Right cardiac atrium (tissue), 5 donors: ENCODE data around the gene MPV17L2. TPM values are rescaled to one million over a fixed set of nuclear protein-coding genes. Genes with fewer than 3 reads are reported as not detected.

Source experiments
- ATAC-seq, 2 donors: fragments of 200-7000 bp; cut with Tn5 transposase; one replicate each; pipeline versions ENCODE4 v1.8.0 to v1.9.1; 2020; ENCODE audit warnings: moderate library complexity in 2 of 2, mild to moderate bottlenecking in 1 of 2
- DNase-seq, 3 donors: peaks; one replicate each; pipeline ENCODE4 v3.0.0-alpha.2; 2020
- H3K27ac ChIP-seq: one replicate; pipeline ENCODE4 v1.5.1; 2013; ENCODE audit warnings: mild to moderate bottlenecking, low read length, control low read depth, moderate library complexity
- H3K27me3 ChIP-seq: one replicate; pipeline ENCODE4 v1.6.1; 2013; ENCODE audit not compliant: control insufficient read depth, insufficient read depth
- H3K4me1 ChIP-seq: one replicate; pipeline ENCODE4 v1.6.1; 2013; ENCODE audit warnings: low read length; ENCODE audit not compliant: control insufficient read depth, insufficient read depth
- H3K4me3 ChIP-seq: one replicate; pipeline ENCODE4 v1.5.1; 2013; ENCODE audit warnings: low read length, control low read depth
- H3K9me3 ChIP-seq: one replicate; pipeline ENCODE4 v1.6.1; 2013; ENCODE audit warnings: low read length; ENCODE audit not compliant: control insufficient read depth
- WGBS: extraction: QIAGEN DNeasy Blood & Tissue Kit; methylation state at CpG from one replicate; pipeline ENCODE4 v1.1.7; 2013; 5-methylcytosine and 5-hydroxymethylcytosine counted together
- intact Hi-C, 4 donors: fragments of 100-400 bp; cut with DNase I; formaldehyde crosslinking; loops; one replicate each; pipeline versions ENCODE4 v1.11.0 to v1.14.0; 2022 to 2023
- long read RNA-seq, 4 donors: library from polyadenylated mRNA; unstranded; transcript quantifications; one replicate each; pipeline ENCODE4 v2.0.0, GENCODE V29; 2020 to 2021
- polyA plus RNA-seq: library from polyadenylated mRNA; stranded (reverse); fragments of 200-250 nt; gene quantifications from one replicate; pipeline ENCODE4 v1.2.3, GENCODE V29; 2013
- total RNA-seq, 4 donors: library from RNA; stranded (reverse); fragmentation: NEBNext Ultra II Directional; extraction: Animal tissue kit (Norgen Biotek cat#: 25700); gene quantifications; one replicate each; pipeline ENCODE4 v1.2.1, GENCODE V29; 2021
- donor health status: healthy with polysubstance abuse.
- donor health status: DM: no; HTN: yes; CAD: no.
- donor health status: DM: no; HTN: no; CAD: no.
- donor health status: DM: no; HTN: yes; CAD: no; lungs with severe emphysema.
- donor health status: DM: yes; HTN: yes; CAD: no.

MPV17L2 gene
- total RNA-seq (10 to 100 TPM in 2 of 4 donors, 1 to 10 TPM in 2; 8.0 to 12.0 (median 10.0) TPM), polyA plus RNA-seq (19.5 TPM)
- long read RNA-seq, donor 1, transcript MPV17L2-204 (5 exons, 1,408 nt), result major isoform, 48 of 51 reads
- long read RNA-seq, donor 1, partial matches to known transcripts, result 0 of 51 reads
- long read RNA-seq, donor 1, other reads (novel, unspliced or antisense), result 3 of 51 reads
- long read RNA-seq, donor 2, transcript MPV17L2-204 (5 exons, 1,408 nt), result major isoform, 7 of 8 reads
- long read RNA-seq, donor 2, partial matches to known transcripts, result 0 of 8 reads
- long read RNA-seq, donor 2, other reads (novel, unspliced or antisense), result 1 of 8 reads
- long read RNA-seq, donor 3, transcript MPV17L2-204 (5 exons, 1,408 nt), result major isoform, 60 of 65 reads
- long read RNA-seq, donor 3, partial matches to known transcripts, result 0 of 65 reads
- long read RNA-seq, donor 3, other reads (novel, unspliced or antisense), result 4 of 65 reads
- long read RNA-seq, donor 4, transcript MPV17L2-204 (5 exons, 1,408 nt), result major isoform, 13 of 15 reads
- long read RNA-seq, donor 4, partial matches to known transcripts, result 1 of 15 reads
- long read RNA-seq, donor 4, other reads (novel, unspliced or antisense), result 1 of 15 reads

DNA sequence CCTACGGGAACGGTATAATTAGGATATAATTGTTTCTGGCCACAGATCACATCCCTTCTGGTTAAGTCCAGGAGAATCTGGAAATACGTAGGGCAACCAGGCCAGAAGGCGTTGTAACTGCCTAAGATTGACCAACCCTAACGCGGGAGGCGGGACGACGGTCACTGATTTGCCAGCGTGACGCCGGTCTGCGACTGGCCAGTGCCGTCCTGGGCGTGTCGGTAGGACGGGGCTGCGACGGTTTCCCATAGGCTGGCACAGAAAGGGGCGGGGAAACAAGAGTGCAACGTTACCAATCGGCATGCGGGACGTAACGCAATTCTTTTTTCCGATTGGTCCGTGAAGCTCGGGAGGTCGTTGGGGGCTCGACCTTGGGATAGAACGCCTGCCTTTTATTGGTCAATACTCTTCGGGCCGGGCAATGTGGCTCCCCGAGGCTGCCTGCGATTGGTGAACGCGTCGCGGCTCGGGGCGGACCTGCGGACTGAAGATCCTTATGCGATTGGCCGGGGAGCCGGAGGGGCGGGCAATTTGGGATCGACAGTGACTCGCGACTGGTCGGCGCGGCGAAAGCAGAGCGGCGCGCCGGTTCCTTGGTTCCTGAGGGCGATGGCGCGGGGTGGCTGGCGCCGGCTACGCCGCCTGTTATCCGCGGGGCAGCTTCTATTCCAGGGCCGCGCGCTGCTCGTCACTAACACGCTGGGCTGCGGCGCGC is at the start of gene MPV17L2:
TSS of gene MPV17L2 (plus strand) at position 546 of the 715 bp plus-strand sequence. CDS start at position 610, 64 bp downstream.
- H3K27me3 ChIP-seq, result no peaks in the 10 kb centered on the region
- H3K4me1 ChIP-seq, result no peaks in the 10 kb centered on the region
- ATAC-seq, result peak; percentile 96 to 97
- intact Hi-C loops, result no loop called here
- peak; percentile 100 for DNase-seq
- H3K4me3 ChIP-seq, result peak within 1 kb of the TSS; percentile 69
- peak within 1 kb of the TSS; percentile 94 for H3K27ac ChIP-seq
- no peaks in the 10 kb centered on the region for H3K9me3 ChIP-seq
- WGBS, result under 1% methylated on average over 74 of the region's 74 CpGs

DNA sequence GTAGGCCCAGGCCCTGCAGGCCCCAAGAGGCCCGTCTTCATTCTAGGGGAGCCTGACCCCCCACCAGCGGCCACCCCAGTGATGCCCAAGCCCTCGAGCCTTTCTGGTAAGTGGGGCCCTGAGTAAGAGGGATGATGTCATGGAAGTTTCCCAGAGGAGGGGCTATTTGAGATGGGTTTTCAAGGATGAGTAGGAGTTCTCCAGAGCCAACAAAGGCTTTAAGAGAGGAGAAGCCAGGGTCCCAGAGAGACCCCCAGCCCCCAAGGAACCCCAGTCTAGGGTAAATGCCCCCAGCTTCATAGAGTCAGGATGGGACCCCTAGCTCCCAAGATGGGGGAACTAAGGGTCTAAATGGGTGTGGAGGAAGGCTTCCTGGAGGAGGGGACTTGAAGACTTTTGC is 49.1 kb upstream of the MPV17L2 start:
- Histone ChIP-seq H3K9me3 (no peaks in the 10 kb centered on the region), H3K27me3 (no peaks in the 10 kb centered on the region), H3K4me3 (no peak overlapping the region), H3K27ac (no peak overlapping the region), H3K4me1 (no peaks in the 10 kb centered on the region)
- ATAC-seq (no peak), DNase-seq (no peak)
- intact Hi-C loops, result no loop called here
- 94% methylated on average over 3 of the region's 3 CpGs for WGBS

DNA sequence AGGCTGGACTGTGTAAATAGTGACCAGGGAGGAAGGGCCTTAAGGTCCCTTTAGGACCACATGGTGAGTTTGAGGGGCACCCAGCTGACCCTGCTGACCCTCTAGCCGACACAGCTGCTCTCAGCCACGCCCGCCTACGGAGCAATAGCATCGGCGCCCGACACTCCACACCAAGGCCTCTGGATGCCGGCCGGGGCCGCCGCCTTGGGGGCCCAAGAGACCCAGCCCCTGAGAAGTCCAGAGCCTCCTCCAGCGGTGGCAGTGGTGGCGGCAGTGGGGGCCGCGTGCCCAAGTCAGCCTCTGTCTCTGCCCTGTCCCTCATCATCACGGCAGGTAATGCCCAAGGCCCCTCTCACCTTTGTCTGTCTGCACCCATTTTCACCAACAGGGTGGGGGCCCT is 48.7 kb upstream of the MPV17L2 start:
- no peaks in the 10 kb centered on the region for H3K9me3 ChIP-seq
- H3K27ac ChIP-seq, result no peak overlapping the region
- 94% methylated on average over 16 of the region's 16 CpGs for WGBS
- H3K27me3 ChIP-seq, result no peaks in the 10 kb centered on the region
- intact Hi-C loops, result no loop called here
- ATAC-seq, result no peak
- H3K4me1 ChIP-seq, result no peaks in the 10 kb centered on the region
- no peak overlapping the region for H3K4me3 ChIP-seq
- no peak for DNase-seq

DNA sequence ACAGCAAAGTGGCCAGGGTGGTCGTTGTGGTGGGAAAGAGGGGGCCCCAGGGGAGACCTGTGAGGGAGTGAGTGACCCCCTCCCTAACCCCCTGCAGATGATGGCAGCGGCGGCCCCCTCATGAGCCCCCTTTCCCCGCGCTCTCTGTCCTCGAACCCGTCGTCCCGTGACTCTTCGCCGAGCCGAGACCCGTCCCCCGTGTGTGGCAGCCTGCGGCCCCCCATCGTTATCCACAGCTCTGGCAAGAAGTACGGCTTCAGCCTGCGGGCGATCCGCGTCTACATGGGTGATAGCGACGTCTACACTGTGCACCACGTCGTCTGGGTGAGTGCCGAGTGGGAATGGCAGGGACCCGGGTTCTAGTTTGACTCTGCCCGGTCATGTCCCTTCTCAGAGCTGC is 48.1 kb upstream of the MPV17L2 start:
- 97% methylated on average over 28 of the region's 28 CpGs for WGBS
- Histone ChIP-seq H3K27ac (no peak overlapping the region), H3K4me3 (no peak overlapping the region), H3K4me1 (no peaks in the 10 kb centered on the region), H3K27me3 (no peaks in the 10 kb centered on the region), H3K9me3 (no peaks in the 10 kb centered on the region)
- ATAC-seq (no peak), DNase-seq (no peak)
- intact Hi-C loops, result no loop called here

DNA sequence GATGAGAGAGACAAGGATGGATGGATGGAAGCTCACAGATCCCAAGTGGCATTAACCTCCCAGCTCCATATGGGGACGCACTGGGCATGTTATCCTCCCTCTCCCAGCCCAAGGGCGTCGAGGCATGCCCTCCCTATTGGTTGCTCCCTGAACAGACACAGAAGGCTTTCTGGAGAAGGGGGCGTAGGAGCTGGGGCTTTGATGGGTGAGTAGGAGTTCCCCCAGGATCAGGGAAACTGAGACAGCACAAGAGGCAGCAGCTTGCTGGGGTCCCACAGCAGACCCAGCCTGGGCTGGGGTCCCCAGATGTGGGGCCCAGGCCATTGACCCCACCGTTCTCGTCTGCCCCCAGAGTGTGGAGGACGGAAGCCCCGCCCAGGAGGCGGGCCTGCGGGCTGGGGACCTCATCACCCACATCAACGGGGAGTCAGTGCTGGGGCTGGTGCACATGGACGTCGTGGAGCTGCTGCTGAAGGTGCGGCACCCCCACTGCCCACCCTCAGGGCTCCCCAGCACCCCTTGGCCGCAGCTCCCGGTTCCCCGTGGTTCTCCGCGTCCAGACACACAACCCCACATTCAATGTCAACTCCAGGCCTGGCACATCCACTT is 47.5 kb upstream of the MPV17L2 start:
- no peak for ATAC-seq

DNA sequence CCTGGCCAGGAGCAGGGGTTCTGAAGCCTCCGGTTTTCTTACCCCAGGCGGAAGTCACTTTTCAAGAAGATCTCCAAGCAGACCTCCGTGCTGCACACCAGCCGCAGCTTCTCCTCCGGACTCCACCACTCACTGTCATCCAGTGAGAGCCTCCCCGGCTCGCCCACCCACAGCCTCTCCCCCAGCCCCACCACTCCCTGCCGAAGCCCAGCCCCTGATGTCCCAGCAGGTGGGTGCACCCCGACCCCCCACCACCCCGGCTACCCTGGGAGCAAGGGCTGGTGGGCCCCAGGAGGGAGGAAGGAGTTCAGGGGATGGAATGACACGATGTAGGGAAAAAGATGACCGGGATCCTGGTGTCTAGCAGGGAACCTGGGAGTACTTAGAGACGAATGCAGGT is 45.6 kb upstream of the MPV17L2 start:
- H3K27me3 ChIP-seq, result no peaks in the 10 kb centered on the region
- no peak overlapping the region for H3K4me3 ChIP-seq
- 93% methylated on average over 13 of the region's 13 CpGs for WGBS
- H3K27ac ChIP-seq, result no peak overlapping the region
- peak in 1 of 3 donors; percentile 20 for DNase-seq
- no peaks in the 10 kb centered on the region for H3K9me3 ChIP-seq
- ATAC-seq, result no peak
- no peaks in the 10 kb centered on the region for H3K4me1 ChIP-seq
- intact Hi-C loops, result no loop called here

More for the DNA sequence above, 47.5 kb upstream of the MPV17L2 start:
- Histone ChIP-seq H3K4me3 (no peak overlapping the region), H3K4me1 (no peaks in the 10 kb centered on the region), H3K27ac (no peak overlapping the region), H3K27me3 (no peaks in the 10 kb centered on the region), H3K9me3 (no peaks in the 10 kb centered on the region)
- WGBS, result 96% methylated on average over 19 of the region's 19 CpGs
- no peak for DNase-seq
- intact Hi-C loops, result no loop called here

DNA sequence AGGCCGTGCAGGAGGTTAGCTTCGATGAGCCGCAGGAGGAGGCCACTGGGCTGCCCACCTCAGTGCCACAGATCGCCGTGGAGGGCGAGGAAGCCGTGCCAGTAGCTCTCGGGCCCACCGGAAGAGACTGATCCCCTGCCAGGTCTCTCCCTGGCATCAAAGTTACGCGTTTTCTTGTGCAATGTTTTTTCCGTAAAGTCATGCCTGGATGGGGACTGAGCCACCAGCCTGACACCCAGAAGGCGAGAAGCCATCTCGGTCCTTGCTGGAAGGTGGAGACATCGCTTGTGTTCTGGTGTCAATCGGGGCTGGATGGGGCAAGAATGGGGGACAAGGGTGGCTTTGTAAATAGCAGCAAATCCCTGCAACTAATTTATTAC is 43.4 kb upstream of the MPV17L2 start:
- ATAC-seq (no peak), DNase-seq (no peak)
- intact Hi-C loops, result no loop called here
- Histone ChIP-seq H3K27ac (no peak overlapping the region), H3K4me1 (peaks cover 6% of the 10 kb centered on the region), H3K27me3 (no peaks in the 10 kb centered on the region), H3K4me3 (no peak overlapping the region), H3K9me3 (no peaks in the 10 kb centered on the region)
- 88% methylated on average over 16 of the region's 16 CpGs for WGBS

DNA sequence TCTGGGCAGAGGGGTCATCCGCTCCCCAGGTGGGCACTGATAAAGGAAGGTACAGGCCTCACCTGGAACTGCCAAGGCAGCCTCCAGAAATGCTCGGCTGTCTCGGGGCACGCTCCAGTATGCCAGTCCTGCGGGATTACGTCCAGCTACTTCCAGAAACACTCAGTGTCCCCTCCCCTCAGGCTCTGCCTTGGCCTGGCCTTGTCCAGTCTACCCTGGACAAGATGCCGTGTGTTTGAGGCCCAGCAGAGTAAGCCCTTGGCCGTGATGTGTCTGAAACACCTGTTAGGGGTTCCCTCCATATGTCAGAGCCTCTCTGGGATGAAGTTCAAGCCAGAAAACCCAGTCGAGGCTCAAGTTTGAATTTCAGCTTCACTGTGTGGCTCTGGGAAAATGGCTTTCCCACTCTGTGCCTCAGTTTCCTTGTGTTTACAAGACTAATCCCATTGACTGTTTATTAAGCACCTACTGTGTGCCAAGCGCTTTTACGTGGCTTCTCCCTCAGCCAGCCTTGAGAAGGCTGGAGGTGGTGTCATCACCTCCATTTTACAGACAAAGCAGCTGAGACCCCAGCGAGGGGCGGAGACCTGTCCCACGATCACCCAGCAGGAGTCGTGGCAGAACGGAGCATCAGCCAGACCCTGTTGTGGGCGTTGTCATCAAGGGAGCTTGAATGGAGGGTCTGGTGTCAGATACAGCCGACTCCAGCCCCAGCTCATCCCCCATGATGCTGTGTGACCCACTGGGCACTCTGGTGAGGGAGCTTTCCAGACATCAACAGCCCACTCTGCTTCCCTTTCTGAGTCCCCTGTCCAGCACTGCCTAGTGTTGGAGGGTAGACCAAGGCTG is 42.0 kb upstream of the MPV17L2 start:
- intact Hi-C loops, result loop anchor here in 2 of 4 donors (5.0 kb wide), 1 partner anchor 34 kb away; no protein-coding TSS in a partner anchor
- ATAC-seq, result no peak
- Histone ChIP-seq H3K4me3 (no peak overlapping the region), H3K27ac (no peak overlapping the region), H3K27me3 (no peaks in the 10 kb centered on the region), H3K4me1 (peaks cover 6% of the 10 kb centered on the region), H3K9me3 (no peaks in the 10 kb centered on the region)
- WGBS, result 85% methylated on average over 18 of the region's 18 CpGs
- DNase-seq, result peak in 1 of 3 donors; percentile 50

DNA sequence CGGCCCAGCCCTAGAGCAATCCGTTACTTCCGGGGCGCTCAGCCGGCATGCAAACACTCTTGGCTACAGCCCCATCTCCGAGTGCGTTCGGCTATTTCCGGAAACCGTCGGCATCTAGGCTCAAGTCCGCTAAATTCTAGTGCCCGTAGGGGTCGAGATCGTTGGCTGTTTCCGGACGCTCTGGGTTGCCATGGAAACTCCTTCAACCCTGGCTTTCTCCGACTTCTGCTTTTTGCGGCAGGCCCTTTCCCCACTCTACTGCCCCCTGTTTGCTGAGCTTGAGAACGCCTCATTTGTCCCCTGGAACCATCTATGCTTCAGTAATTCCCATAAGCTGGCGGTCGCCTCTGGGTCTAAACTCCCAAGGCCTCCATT is 40.6 kb upstream of the MPV17L2 start:
- intact Hi-C loops, result loop anchor here in 2 of 4 donors (5.0 kb wide), 1 partner anchor 35 kb away; no protein-coding TSS in a partner anchor
- ATAC-seq (peak; percentile 69 to 71), DNase-seq (peak; percentile 96 to 99 (median 98))
- Histone ChIP-seq H3K4me3 (peak overlapping the region; percentile 84), H3K27ac (peak overlapping the region; percentile 99), H3K4me1 (peaks cover 11% of the 10 kb centered on the region), H3K27me3 (no peaks in the 10 kb centered on the region), H3K9me3 (no peaks in the 10 kb centered on the region)
- under 1% methylated on average over 22 of the region's 22 CpGs for WGBS
